Choroid plexus epithelial cell (primary cell): ENCODE results near the gene SETBP1.

Source experiments
- DNase-seq: peaks from one replicate; pipeline ENCODE4 v3.0.0-alpha.2; 2010; ENCODE audit warnings: low read depth
- H3K4me3 ChIP-seq: 2 replicates; pipeline ENCODE4 v1.5.1; 2011; ENCODE audit warnings: low read depth, mild to moderate bottlenecking, control low read depth, low read length, moderate library complexity
- TF ChIP-seq, protein P1 (sequence below): conservative IDR thresholded peaks from 2 replicates; pipeline ENCODE4 v1.5.1; 2011; ENCODE audit warnings: low read depth, mild to moderate bottlenecking, control low read depth, inconsistent platforms, low read length, moderate library complexity

SETBP1 gene

DNA sequence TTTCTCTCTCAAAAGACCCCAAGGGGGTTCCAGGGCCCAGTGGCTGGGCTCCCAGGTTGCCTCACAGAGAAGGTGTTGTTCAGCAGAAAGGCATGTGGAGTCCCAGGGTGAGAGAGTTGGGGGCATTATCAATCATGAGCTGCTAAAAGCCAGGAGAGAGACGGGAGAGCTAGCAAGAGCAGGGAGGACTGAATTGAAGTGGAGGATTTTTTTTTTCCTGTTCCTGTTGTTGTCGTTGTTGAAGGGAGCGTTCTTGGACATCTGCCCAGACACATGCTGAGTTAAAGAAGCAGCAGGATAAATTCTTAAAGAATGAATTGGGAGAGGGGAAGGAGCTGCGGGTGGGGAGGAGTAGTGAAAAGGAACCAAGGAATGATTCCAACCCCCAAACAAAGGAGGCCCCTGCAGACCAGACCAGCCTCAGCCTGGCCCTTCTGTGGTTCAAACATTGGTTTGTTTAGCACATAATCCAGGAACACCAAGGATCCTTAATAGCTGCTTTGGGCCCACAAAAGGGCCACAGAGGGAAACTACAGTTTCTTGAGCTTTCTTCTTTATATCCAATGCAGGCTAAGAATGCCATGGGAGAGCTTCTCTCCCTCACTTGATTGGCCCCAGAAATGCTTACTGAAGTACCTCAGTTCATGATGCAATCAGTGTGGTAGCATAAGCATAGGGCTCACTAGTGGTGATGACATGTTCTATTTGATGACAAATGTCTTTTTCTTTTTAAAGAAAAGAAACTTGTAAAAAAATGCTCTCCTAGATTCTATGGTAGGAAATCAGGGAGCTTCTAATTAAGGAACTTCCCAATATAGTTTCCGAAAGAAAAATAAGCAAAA, 146.0 kb downstream of the SETBP1 start:
- TF ChIP-seq, protein P1, sequence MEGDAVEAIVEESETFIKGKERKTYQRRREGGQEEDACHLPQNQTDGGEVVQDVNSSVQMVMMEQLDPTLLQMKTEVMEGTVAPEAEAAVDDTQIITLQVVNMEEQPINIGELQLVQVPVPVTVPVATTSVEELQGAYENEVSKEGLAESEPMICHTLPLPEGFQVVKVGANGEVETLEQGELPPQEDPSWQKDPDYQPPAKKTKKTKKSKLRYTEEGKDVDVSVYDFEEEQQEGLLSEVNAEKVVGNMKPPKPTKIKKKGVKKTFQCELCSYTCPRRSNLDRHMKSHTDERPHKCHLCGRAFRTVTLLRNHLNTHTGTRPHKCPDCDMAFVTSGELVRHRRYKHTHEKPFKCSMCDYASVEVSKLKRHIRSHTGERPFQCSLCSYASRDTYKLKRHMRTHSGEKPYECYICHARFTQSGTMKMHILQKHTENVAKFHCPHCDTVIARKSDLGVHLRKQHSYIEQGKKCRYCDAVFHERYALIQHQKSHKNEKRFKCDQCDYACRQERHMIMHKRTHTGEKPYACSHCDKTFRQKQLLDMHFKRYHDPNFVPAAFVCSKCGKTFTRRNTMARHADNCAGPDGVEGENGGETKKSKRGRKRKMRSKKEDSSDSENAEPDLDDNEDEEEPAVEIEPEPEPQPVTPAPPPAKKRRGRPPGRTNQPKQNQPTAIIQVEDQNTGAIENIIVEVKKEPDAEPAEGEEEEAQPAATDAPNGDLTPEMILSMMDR, result no peak
- peak; percentile 97 for DNase-seq
- H3K4me3 ChIP-seq, result no peak overlapping the region

DNA sequence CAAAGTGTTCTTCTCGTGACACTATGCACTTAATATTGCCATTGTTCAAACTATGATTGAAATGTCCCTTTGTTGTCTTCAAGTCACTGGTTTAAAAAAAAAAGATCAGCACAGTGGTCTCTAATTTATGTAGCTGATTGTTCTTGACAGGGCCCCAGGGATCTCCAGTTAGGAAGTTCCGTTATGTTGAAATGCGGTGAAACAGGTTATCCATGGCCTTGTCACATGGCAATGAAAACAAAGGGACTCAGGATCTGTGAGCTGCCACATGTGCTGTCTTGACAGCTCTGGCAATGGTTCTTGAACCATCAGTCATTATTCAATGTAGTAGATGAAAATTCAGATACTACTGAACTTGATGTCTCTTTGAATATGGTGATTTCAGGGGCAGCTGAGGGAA, 147.4 kb downstream of the SETBP1 start:
- TF ChIP-seq, protein P1, result no peak
- no peak overlapping the region for H3K4me3 ChIP-seq
- no peak for DNase-seq

DNA sequence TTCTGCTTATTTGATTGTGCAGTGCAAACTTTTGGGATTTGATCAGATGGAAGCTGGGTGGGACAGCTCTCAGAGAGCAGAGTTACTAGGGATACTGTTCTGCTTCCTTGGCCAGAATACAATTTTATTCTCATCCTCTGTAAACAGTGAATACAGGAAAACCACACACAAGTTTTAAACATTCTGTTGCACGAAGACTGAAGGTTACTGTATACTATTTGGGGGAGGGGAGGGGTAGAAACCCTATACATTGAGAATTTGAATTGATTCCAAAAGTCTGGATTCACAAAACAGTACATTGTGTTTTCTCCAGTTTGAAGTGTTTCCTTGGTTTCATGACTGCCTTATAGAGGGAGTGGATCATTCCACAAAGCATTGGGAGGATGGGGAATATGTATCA, 149.9 kb downstream of the SETBP1 start:
- no peak overlapping the region for H3K4me3 ChIP-seq
- no peak for DNase-seq
- TF ChIP-seq, protein P1, result no peak

DNA sequence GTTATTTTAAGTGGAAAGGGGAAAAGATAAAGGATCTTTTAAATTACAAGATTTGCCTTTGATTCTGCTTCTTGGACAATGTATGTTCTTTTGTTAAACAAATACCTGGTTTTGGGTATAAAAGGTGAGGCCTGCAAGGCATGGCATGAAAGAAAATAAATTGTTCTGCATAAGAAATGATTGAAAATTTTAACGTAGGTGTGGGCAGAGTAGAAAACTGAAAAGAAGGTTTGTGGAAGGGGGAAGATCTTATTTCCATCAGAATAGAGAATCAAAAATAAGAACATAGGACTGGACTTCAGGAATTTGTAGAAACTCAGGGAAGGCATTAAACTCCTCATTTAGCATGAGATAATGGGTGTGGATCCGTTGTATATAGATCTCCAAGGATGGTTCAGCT, 153.1 kb downstream of the SETBP1 start:
- no peak for DNase-seq
- TF ChIP-seq, protein P1, result no peak
- H3K4me3 ChIP-seq, result no peak overlapping the region

DNA sequence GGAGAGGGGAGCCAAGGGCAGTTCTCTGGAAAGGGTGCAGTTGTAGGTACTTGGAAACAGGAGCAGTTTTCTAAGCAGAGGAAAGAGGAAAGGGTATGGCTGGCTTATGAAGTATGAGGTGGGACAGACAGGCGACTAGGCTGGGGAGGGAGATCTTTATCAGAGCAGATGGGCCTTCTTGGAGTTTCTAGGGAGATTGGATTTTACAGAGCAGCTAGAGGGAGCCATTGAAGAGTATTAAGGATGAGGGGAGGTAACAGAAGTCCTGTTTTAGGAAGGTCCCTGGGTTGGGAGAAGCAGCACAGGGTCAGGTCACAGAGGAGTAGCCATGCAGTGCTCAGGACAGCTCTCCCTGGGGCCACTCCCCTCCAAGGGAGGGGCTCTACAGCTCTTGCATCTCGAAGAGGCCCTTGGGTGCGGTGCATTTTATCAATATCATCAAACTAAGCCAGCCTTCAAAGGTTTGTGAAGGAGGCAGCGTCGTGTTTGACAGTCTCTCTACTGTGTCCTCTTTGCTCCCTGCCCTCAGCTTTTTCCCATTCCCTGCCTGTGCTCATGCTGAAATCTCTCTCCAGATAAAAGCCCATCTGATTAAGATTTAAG, 154.3 kb downstream of the SETBP1 start:
- DNase-seq, result no peak
- TF ChIP-seq, protein P1, result peak; percentile 1

DNA sequence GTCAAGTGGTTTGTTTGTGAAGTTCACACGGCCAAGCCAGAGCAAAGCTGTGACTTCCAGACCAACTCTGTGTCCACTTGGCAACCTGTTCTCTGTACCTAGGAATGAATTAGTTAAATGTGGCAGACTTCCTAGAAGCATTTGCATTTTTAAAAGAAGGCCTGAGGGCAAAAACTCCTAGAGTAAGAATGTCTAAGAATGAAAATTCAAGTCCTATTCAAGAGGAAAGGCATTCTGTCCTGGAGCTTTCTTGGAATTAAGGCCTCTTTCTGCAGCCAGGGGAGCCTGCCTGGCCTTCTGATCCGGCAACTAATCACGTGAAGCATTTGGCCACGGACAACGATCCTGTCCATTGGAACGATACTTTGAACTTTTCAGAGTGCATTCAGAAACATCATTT, 155.0 kb downstream of the SETBP1 start:
- DNase-seq, result no peak
- TF ChIP-seq, protein P1, result no peak
- no peak overlapping the region for H3K4me3 ChIP-seq

More for the DNA sequence above, 154.3 kb downstream of the SETBP1 start:
- no peak overlapping the region for H3K4me3 ChIP-seq
